ENCODE data around the gene PLVAP. TPM values are rescaled to one million over a fixed set of nuclear protein-coding genes. Genes with fewer than 3 reads are reported as not detected.
A peak's percentile ranks its signal among the peaks of the same experiment; 100 is the strongest.

Gene PLVAP
- total and polyA plus RNA-seq, 9 of the 15 experiments (the other 6 are each of a cell fraction or from before 2014, with no cell fraction given), result 0.09 to 0.84 (median 0.51) TPM; not detected in 4

DNA sequence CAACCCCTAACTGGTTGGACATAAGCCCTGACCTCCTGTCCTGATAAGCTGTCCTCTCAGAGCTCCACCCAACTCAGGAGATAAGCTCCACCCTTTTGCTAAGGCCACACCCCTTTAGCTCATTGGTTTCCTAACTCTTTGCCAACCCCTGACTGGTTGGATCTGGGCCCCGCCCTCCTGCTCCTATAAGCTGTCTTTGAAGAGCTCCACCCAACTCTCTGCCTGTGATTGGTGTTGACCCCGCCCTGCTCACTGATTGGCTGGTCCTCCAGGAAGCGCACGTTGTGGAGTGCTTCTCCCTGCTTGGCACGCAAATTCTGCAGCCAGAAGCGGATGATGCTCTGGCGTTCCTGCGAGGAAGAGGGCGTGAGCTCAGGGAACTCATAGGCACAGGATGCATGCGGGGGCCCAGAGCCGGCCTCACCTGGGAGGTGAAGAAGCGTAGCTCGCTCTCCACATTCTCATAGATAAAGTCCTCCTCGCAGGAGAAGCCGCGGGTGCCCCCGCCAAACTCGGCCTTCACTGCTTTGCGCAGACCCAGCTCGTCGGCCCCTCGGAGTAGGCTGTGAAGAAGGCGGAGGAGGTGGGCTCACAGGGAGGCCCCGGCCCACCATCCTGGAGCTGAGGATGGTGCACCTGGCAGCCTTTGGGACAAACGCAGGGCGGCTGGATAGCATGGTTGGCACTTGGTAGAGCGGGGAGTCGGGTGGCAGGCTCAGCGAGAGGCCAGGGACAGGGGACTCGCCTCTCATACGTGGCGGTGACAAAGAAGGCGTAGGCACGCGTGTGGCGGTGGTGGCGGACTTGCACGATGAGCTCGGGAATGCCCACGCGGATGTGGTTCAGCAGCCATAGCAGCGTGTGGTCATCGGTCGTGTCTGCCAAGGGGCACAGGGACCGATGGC, 44.2 kb downstream of the PLVAP start (continued):
- no peak for TF ChIP-seq NR2C2 (CRISPR knock-in tag; IDR thresholded peaks at IDR 0.05)
- no peak for TF ChIP-seq NR2C2 (tag; IDR thresholded peaks at IDR 0.05)
- TF ChIP-seq MXI1 (IDR thresholded peaks at IDR 0.05; ENCODE audit: low read depth, low read length), result no peak
- no peak for TF ChIP-seq ZC3H11A (IDR thresholded peaks at IDR 0.05; ENCODE audit: low read depth, low read length)
- TF ChIP-seq BHLHE40 (IDR thresholded peaks at IDR 0.05; ENCODE audit: low read length), result 0 out of 2 replicates have a peak, but pooled peaks have one; percentile 13
- peak; percentile 35; the same call in 1 of the 2 replicates for TF ChIP-seq POLR2A (conservative IDR thresholded peaks at IDR 0.05)
- peak in 1 of 2 experiments; percentile 9; a peak in 1 of 3 replicates for TF ChIP-seq CBX3 (IDR thresholded peaks at IDR 0.05; ENCODE audit: borderline replicate concordance in 1 of 2, low read length in 2 of 2)
- TF ChIP-seq JUND (IDR thresholded peaks at IDR 0.05; ENCODE audit: borderline replicate concordance, low read depth, low read length), result no peak
- TF ChIP-seq JUND (tag; IDR thresholded peaks at IDR 0.05; ENCODE audit: borderline replicate concordance, low read depth, low read length), result no peak
- no peak for TF ChIP-seq E2F5 (CRISPR knock-in tag; IDR thresholded peaks at IDR 0.05)
- TF ChIP-seq SRSF7 (optimal IDR thresholded peaks at IDR 0.05; ENCODE audit: low read depth, low read length), result no peak
- peak; percentile 96 for TF ChIP-seq ZBTB33 (CRISPR knock-in tag; IDR thresholded peaks at IDR 0.05)
- TF ChIP-seq TCF3 (CRISPR knock-in tag; IDR thresholded peaks at IDR 0.05), result no peak
- TF ChIP-seq KLF13 (tag; IDR thresholded peaks at IDR 0.05; ENCODE audit: borderline replicate concordance, low read depth), result no peak
- no peak for TF ChIP-seq ETS1 (conservative IDR thresholded peaks at IDR 0.05; ENCODE audit: control insufficient read depth, low read depth, low read length)
- no peak for TF ChIP-seq ZNF830 (CRISPR knock-in tag; IDR thresholded peaks at IDR 0.05)
- 0 out of 2 replicates have a peak, but pooled peaks have one; percentile 38 for TF ChIP-seq RREB1 (CRISPR knock-in tag; IDR thresholded peaks at IDR 0.05)

All from K562 (cell line).